Activated naive CD4-positive, alpha-beta T cell treated with anti-CD3 and anti-CD28 coated beads for 36 hours (primary cell): ENCODE data around the gene KRTAP2-2. TPM values are rescaled to one million over a fixed set of nuclear protein-coding genes. Genes with fewer than 3 reads are reported as not detected.
"Not testable (repeated sequence)": the region's sequence is repeated elsewhere in the genome, so short reads cannot be mapped to it uniquely, and the experiment has no call there.

Source experiments
- CTCF ChIA-PET: fragments of 350-600 bp; sonication (Branson Sonifier 250); formaldehyde crosslinking; loops from one replicate; lab custom pipeline; 2021; ENCODE audit warnings: antibody characterized with exemption; lab: Charles Lee
- DNase-seq: peaks from one replicate; pipeline ENCODE4 v3.0.0-alpha.2; 2020
- H3K27ac Mint-ChIP-seq: one replicate; pipeline ENCODE4 v1.8.0; 2021; ENCODE audit warnings: mild to moderate bottlenecking, mixed read lengths
- H3K27me3 Mint-ChIP-seq: one replicate; pipeline ENCODE4 v1.8.0; 2021; ENCODE audit warnings: low read depth, mixed read lengths
- H3K36me3 Mint-ChIP-seq: one replicate; pipeline ENCODE4 v1.8.0; 2021; ENCODE audit warnings: low read depth, mixed read lengths
- H3K4me1 Mint-ChIP-seq: one replicate; pipeline ENCODE4 v1.8.0; 2021; ENCODE audit warnings: low read depth, mixed read lengths
- H3K4me3 Mint-ChIP-seq: one replicate; pipeline ENCODE4 v1.8.0; 2021; ENCODE audit warnings: mild to moderate bottlenecking, moderate library complexity, mixed read lengths
- H3K9me3 Mint-ChIP-seq: one replicate; pipeline ENCODE4 v1.8.0; 2021; ENCODE audit warnings: mixed read lengths
- intact Hi-C: fragments of 100-400 bp; cut with micrococcal nuclease; formaldehyde crosslinking; loops from one replicate; pipeline ENCODE4 v1.15.1; 2023
- total RNA-seq, 2 experiments: library from RNA; stranded (reverse); gene quantifications; one replicate each; pipeline ENCODE4 v1.2.3, GENCODE V29; 2021

Gene KRTAP2-2
- total RNA-seq, 2 experiments from 2014 or later = not detected

DNA sequence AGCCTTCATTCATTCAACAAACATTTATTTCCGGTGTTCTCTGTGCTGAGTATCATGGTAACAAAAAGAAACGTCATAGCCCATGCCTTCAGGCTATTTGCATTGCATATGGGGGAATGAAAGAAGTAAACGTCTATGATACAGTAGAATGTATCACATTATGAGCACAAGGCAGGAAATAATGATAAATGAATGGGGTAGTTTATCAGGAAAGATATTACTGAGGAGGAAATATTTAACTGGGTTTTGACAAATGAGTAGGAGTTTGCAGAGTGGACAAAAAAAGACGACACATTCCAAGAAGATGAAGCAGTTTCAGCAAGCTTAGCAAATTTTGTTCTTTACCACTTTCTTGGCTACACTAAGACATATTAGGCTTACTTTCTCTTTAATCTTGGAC is 27.6 kb upstream of the KRTAP2-2 start:
- DNase-seq = no peak
- Mint-ChIP-seq H3K9me3 (no peaks in the 10 kb centered on the region), H3K27me3 (peaks cover 6% of the 10 kb centered on the region), H3K4me3 (no peak overlapping the region), H3K27ac (no peak overlapping the region), H3K4me1 (no peaks in the 10 kb centered on the region), H3K36me3 (no peaks in the 10 kb centered on the region)
- CTCF ChIA-PET = no interaction called here
- intact Hi-C loops = no loop called here

- Mint-ChIP-seq H3K4me3 (no peak overlapping the region), H3K27ac (no peak overlapping the region), H3K36me3 (no peaks in the 10 kb centered on the region), H3K9me3 (no peaks in the 10 kb centered on the region), H3K4me1 (no peaks in the 10 kb centered on the region), H3K27me3 (peaks cover 3% of the 10 kb centered on the region)
- CTCF ChIA-PET = no interaction called here
- intact Hi-C loops = no loop called here
- no peak for DNase-seq
Measured at GRCh38 chr17:41076788-41077187, 21.8 kb upstream of the KRTAP2-2 start.

GRCh38 chr17:41073676-41074075 is 18.6 kb upstream of the KRTAP2-2 start:
- Mint-ChIP-seq H3K27me3 (peaks cover 3% of the 10 kb centered on the region), H3K4me3 (no peak overlapping the region), H3K4me1 (no peaks in the 10 kb centered on the region), H3K27ac (no peak overlapping the region), H3K36me3 (no peaks in the 10 kb centered on the region), H3K9me3 (no peaks in the 10 kb centered on the region)
- no peak for DNase-seq
- intact Hi-C loops = no loop called here
- CTCF ChIA-PET = no interaction called here

GRCh38 chr17:41071606-41072360 is 16.8 kb upstream of the KRTAP2-2 start:
- H3K27me3 Mint-ChIP-seq = peaks cover 3% of the 10 kb centered on the region
- H3K36me3 Mint-ChIP-seq = no peaks in the 10 kb centered on the region
- intact Hi-C loops = no loop called here
- H3K4me1 Mint-ChIP-seq = no peaks in the 10 kb centered on the region
- H3K27ac Mint-ChIP-seq = no peak overlapping the region
- DNase-seq = no peak
- no peak overlapping the region for H3K4me3 Mint-ChIP-seq
- CTCF ChIA-PET = no interaction called here
- H3K9me3 Mint-ChIP-seq = no peaks in the 10 kb centered on the region

DNA sequence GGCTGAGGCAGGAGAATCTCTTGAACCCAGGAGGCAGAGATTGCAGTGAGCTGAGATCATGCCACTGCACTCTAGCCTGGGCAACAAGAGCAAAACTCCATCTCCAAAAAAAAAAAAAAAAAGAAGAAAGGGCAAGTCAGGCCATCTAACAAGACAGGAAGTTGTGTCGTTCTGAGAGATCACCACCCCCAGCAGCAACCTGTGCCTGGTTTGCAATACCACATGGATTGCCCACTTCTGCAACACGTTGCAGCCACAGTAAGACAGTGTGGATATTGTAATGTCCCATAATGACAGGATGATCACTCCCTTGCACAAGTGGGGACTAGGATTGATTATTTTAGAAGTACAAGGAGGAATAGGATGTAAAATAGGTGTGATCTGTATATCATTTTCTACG is 14.0 kb upstream of the KRTAP2-2 start:
- Mint-ChIP-seq H3K9me3 (no peaks in the 10 kb centered on the region), H3K36me3 (no peaks in the 10 kb centered on the region), H3K4me3 (no peak overlapping the region), H3K27ac (no peak overlapping the region), H3K4me1 (no peaks in the 10 kb centered on the region), H3K27me3 (no peaks in the 10 kb centered on the region)
- no peak for DNase-seq
- CTCF ChIA-PET = no interaction called here
- intact Hi-C loops = no loop called here

DNA sequence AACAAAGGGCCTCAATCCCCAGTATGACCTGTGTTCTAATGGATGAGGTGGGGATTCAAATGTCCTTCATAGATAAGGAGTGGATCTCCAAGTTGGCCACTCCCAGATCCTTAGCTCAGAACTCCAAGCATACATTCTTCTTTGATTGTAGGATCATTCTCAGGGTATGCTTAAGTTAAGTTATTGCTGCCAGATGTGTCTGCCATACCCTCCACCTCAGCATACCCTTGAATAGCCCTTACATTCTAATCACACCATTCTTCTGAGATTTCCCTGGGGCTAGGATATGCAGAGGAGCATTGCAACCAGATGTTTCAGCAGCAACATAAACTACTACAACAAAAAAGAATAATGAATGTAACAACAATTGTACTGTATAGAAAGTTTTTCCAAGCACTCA is 12.3 kb upstream of the KRTAP2-2 start:
- CTCF ChIA-PET = no interaction called here
- no peak for DNase-seq
- H3K36me3 Mint-ChIP-seq = no peaks in the 10 kb centered on the region
- no peaks in the 10 kb centered on the region for H3K9me3 Mint-ChIP-seq
- intact Hi-C loops = no loop called here
- no peaks in the 10 kb centered on the region for H3K4me1 Mint-ChIP-seq
- no peaks in the 10 kb centered on the region for H3K27me3 Mint-ChIP-seq
- no peak overlapping the region for H3K27ac Mint-ChIP-seq
- no peak overlapping the region for H3K4me3 Mint-ChIP-seq

DNA sequence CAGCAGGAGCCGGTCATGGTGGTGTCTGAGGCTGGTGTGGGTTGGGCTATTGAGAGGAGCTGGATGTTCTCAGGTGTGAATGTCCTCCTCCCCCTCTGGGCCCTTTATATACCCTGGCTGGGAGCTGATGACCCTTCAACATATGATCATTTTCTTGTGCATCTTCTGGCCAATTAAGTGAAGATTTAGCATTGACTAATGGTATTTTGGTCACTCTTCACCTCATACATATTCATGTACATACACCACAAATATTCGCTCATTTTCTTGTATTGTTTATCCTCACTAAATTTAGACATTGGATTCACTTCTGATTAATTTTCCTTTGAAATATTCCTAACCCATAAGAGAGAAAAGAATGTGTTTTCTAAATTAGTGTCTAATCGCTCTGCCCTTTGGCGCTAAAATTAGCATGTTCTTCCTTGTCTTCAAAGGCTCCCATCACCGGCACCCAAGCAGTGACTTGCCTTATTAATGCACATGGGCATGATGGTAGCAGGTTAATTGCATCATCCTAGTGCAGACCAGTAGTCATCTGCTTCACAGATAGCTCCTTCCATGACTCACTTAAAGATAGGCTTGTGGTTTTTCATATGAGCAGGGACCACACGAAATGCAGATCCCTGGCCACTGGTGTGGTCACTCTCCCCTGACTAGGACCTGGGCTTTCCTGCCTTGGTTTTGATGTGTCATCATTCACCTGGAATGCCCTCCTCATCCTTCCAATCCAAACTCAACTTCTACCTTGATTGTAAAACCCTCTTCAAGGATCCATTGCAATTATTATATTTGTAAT is 11.0 kb upstream of the KRTAP2-2 start, which contains the start of gene KRTAP2-4:
Gene KRTAP2-4, minus strand, starts transcription at position 51 of the 796 bp plus-strand sequence. Its CDS starts 34 bp downstream, at position 17.
- no peaks in the 10 kb centered on the region for H3K4me1 Mint-ChIP-seq
- no peak within 1 kb of the TSS for H3K4me3 Mint-ChIP-seq
- intact Hi-C loops = no loop called here

DNA sequence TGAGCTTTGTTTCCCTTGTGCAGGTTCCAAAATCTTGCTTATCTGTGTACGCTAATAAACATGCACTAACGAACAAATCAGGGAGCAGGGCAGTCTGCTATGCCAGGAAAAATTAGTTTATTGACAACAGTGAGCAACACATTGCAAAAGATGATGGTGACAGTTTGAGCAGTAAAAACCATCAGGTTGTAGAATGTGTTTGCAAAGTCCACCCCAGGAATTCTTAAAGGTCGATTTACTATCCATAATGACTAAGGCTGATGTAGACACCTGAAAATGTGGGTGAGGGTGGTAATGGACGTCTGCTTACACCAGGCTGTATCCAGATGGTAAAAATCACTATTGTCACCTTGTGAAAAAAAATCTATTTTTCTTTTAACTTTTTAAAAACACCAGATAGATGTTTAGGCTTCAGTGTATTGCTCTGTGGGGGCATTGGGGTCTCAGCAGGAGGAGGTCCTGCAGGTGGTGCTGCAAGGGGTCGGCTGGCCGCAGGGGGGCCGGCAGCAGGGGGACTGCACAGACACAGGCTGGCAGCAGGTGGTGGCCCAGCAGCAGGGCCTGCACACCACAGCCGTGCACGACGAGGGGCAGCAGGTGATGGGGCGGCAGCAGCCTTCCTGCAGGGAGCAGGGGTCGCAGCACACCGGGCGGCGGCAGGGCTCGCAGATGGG is 10.1 kb upstream of the KRTAP2-2 start:
- DNase-seq, intact Hi-C loops, H3K9me3 Mint-ChIP-seq, CTCF ChIA-PET, H3K27ac Mint-ChIP-seq, H3K36me3 Mint-ChIP-seq, H3K4me1 Mint-ChIP-seq, H3K4me3 Mint-ChIP-seq: not testable (repeated sequence)
- H3K27me3 Mint-ChIP-seq = peaks cover 12% of the 10 kb centered on the region

More for the DNA sequence above, 11.0 kb upstream of the KRTAP2-2 start, which contains the start of gene KRTAP2-4:
- Mint-ChIP-seq H3K36me3 (no peaks in the 10 kb centered on the region), H3K27me3 (peaks cover 5% of the 10 kb centered on the region), H3K9me3 (no peaks in the 10 kb centered on the region), H3K27ac (no peak within 1 kb of the TSS)
- CTCF ChIA-PET = no interaction called here
- no peak for DNase-seq

DNA sequence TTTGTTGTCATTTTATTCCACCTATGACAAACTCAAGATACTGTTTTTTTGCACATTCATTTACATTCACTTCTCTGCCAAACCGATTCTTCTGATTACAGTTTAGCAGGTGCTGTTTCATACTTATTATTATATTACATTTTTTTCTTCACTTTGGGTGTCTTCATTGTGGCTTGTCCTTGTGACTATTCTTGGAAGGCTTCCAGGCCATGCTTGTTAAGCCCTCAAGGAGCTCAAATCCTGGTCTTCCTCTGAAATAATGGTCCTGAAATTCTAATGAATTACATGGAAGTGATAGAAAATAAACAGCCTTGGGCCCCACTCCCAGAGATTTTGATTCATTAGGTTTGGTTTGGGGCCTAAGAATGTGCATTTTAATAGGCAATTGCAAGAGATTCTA is 9.3 kb upstream of the KRTAP2-2 start:
- no peak for DNase-seq
- intact Hi-C loops = no loop called here
- H3K36me3 Mint-ChIP-seq = no peaks in the 10 kb centered on the region
- no peaks in the 10 kb centered on the region for H3K9me3 Mint-ChIP-seq
- H3K27me3 Mint-ChIP-seq = peaks cover 16% of the 10 kb centered on the region
- CTCF ChIA-PET = no interaction called here
- H3K4me3 Mint-ChIP-seq = no peak overlapping the region
- no peak overlapping the region for H3K27ac Mint-ChIP-seq
- H3K4me1 Mint-ChIP-seq = no peaks in the 10 kb centered on the region

GRCh38 chr17:41063449-41063848 is 8.4 kb upstream of the KRTAP2-2 start:
- intact Hi-C loops = no loop called here
- Mint-ChIP-seq H3K4me3 (no peak overlapping the region), H3K27ac (no peak overlapping the region), H3K27me3 (peaks cover 21% of the 10 kb centered on the region), H3K4me1 (no peaks in the 10 kb centered on the region), H3K9me3 (no peaks in the 10 kb centered on the region), H3K36me3 (no peaks in the 10 kb centered on the region)
- CTCF ChIA-PET = no interaction called here
- no peak for DNase-seq

DNA sequence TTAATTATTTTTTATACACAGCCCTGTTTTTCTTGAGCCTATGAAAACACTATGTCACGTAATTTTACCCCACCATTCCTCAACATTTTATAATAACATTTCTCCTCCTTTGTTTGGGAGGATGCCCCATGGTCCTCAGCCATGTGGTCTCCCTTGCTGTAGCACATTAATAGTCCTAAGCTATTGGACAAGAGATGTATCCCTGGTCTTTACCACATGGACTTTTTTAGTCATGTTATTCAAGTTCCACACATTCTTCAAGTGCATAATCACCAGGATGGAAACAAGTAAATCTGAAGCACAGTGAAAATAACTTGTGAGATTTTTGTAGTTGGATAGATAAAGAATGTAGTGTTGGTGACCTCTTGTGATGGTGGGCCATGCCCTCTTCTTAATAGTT is 6.9 kb upstream of the KRTAP2-2 start:
- H3K4me1 Mint-ChIP-seq = no peaks in the 10 kb centered on the region
- CTCF ChIA-PET = no interaction called here

GRCh38 chr17:41060052-41060604 is 5.1 kb upstream of the KRTAP2-2 start, which contains the start of gene KRTAP2-3:
Gene KRTAP2-3 (minus strand): TSS chr17:41060114. CDS start chr17:41060050, 64 bp downstream.
- Mint-ChIP-seq H3K4me1 (no peaks in the 10 kb centered on the region), H3K4me3 (no peak within 1 kb of the TSS), H3K36me3 (no peaks in the 10 kb centered on the region), H3K9me3 (no peaks in the 10 kb centered on the region), H3K27me3 (peaks cover 28% of the 10 kb centered on the region), H3K27ac (no peak within 1 kb of the TSS)
- intact Hi-C loops = no loop called here
- no peak for DNase-seq
- CTCF ChIA-PET = no interaction called here

More for the DNA sequence above, 6.9 kb upstream of the KRTAP2-2 start:
- no peaks in the 10 kb centered on the region for H3K36me3 Mint-ChIP-seq
- no peaks in the 10 kb centered on the region for H3K9me3 Mint-ChIP-seq
- no peak overlapping the region for H3K27ac Mint-ChIP-seq
- no peak for DNase-seq
- intact Hi-C loops = no loop called here
- peaks cover 26% of the 10 kb centered on the region for H3K27me3 Mint-ChIP-seq
- no peak overlapping the region for H3K4me3 Mint-ChIP-seq
